Measurements from ENCODE around the gene VANGL2. TPM values are rescaled to one million over a fixed set of nuclear protein-coding genes. Genes with fewer than 3 reads are reported as not detected.

The VANGL2 gene
- total RNA-seq, 2 experiments from 2014 or later: not detected

DNA sequence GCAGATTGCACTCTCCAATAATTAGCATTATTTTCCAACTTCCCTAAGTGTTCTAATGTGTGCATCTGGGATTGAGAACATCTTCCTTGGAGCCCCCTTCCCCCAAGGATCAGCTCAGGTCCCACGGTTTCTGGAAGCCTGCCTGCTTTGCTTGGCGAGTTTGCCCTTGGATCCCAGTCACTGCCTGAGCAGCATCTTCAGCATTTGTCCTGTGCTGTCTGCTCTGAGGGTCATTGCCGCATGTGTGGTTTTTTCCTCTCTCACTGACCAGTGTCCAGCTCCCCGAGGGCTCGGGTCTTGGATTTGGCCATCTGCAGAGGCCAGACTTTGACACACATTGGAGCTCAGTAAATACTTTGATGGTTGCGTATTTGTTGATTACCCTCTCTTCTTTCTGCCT is 18.1 kb downstream of the VANGL2 start:
- CTCF ChIA-PET: no interaction called here
- Histone ChIP-seq H3K4me1 (ENCODE audit: insufficient read depth, low read length) (no peaks in the 10 kb centered on the region), H3K4me3 (ENCODE audit: low read length) (no peak overlapping the region), H3K9me3 (ENCODE audit: control insufficient read depth in 1 of 2, insufficient read depth in 1 of 2, low read length in 2 of 2) (no peaks in the 10 kb centered on the region), H3K27ac (ENCODE audit: low read depth in 1 of 2, low read length in 2 of 2) (no peak overlapping the region), H3K27me3 (ENCODE audit: control insufficient read depth in 1 of 2, insufficient read depth in 2 of 2, low read length in 2 of 2) (peaks cover 0 to 3% of the 10 kb centered on the region in 2 experiments), H3K36me3 (ENCODE audit: insufficient read depth, low read length) (no peaks in the 10 kb centered on the region)
- POLR2A ChIA-PET: interaction anchor here (0.6 kb wide), 1 partner anchor 83 kb away, joined by 3 read pairs; no protein-coding TSS in a partner anchor
- Mint-ChIP-seq H3K27ac (no peak overlapping the region), H3K36me3 (ENCODE audit: low read depth) (no peaks in the 10 kb centered on the region), H3K27me3 (no peaks in the 10 kb centered on the region), H3K9me3 (no peaks in the 10 kb centered on the region), H3K4me1 (ENCODE audit: low read depth) (no peaks in the 10 kb centered on the region), H3K4me3 (no peak overlapping the region)
- TF ChIP-seq, protein P1, sequence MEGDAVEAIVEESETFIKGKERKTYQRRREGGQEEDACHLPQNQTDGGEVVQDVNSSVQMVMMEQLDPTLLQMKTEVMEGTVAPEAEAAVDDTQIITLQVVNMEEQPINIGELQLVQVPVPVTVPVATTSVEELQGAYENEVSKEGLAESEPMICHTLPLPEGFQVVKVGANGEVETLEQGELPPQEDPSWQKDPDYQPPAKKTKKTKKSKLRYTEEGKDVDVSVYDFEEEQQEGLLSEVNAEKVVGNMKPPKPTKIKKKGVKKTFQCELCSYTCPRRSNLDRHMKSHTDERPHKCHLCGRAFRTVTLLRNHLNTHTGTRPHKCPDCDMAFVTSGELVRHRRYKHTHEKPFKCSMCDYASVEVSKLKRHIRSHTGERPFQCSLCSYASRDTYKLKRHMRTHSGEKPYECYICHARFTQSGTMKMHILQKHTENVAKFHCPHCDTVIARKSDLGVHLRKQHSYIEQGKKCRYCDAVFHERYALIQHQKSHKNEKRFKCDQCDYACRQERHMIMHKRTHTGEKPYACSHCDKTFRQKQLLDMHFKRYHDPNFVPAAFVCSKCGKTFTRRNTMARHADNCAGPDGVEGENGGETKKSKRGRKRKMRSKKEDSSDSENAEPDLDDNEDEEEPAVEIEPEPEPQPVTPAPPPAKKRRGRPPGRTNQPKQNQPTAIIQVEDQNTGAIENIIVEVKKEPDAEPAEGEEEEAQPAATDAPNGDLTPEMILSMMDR (IDR thresholded peaks at IDR 0.05): no peak
- ATAC-seq (ENCODE audit: poor library complexity): no peak
- no peak for DNase-seq
- intact Hi-C loops (cut with DNase I, micrococcal nuclease): loop anchor here in 1 of 2 experiments (10.0 kb wide), 1 partner anchor 466 kb away; the partner anchor contains the start of gene ITLN1

DNA sequence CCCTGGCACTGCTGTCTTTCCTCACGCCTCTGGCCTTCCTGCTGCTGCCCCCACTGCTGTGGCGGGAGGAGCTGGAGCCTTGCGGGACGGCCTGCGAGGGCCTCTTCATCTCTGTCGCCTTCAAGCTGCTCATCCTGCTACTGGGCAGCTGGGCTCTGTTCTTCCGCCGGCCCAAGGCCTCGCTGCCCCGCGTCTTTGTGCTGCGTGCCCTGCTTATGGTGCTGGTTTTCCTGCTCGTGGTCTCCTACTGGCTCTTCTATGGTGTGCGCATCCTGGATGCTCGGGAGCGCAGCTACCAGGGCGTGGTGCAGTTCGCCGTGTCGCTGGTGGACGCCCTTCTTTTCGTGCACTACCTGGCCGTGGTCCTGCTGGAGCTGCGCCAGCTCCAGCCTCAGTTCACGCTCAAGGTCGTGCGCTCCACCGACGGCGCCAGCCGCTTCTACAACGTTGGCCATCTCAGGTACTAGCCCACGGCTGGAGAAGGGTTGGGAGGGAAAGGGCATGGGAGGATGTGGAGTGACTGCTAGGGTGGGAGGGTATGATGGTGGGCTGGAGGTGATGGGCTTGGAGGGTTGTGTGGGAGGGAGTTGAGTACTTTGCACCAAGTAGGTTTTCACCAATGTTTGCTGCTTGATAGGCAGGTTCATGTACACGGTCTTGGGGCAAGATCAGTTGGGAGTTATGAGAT is 18.9 kb downstream of the VANGL2 start:
- ChIA-PET CTCF (no interaction called here), POLR2A (no interaction called here)
- Histone ChIP-seq H3K9me3 (ENCODE audit: control insufficient read depth in 1 of 2, insufficient read depth in 1 of 2, low read length in 2 of 2) (no peaks in the 10 kb centered on the region), H3K27me3 (ENCODE audit: control insufficient read depth in 1 of 2, insufficient read depth in 2 of 2, low read length in 2 of 2) (peaks cover 0 to 3% of the 10 kb centered on the region in 2 experiments), H3K4me3 (ENCODE audit: low read length) (no peak overlapping the region), H3K4me1 (ENCODE audit: insufficient read depth, low read length) (no peaks in the 10 kb centered on the region), H3K27ac (ENCODE audit: low read depth in 1 of 2, low read length in 2 of 2) (no peak overlapping the region), H3K36me3 (ENCODE audit: insufficient read depth, low read length) (no peaks in the 10 kb centered on the region)
- Mint-ChIP-seq H3K36me3 (ENCODE audit: low read depth) (no peaks in the 10 kb centered on the region), H3K4me1 (ENCODE audit: low read depth) (no peaks in the 10 kb centered on the region), H3K9me3 (no peaks in the 10 kb centered on the region), H3K27me3 (no peaks in the 10 kb centered on the region), H3K4me3 (no peak overlapping the region), H3K27ac (no peak overlapping the region)
- TF ChIP-seq, protein P1 (IDR thresholded peaks at IDR 0.05): no peak
- intact Hi-C loops (cut with DNase I, micrococcal nuclease): loop anchor here in 1 of 2 experiments (10.0 kb wide), 1 partner anchor 466 kb away; the partner anchor contains the start of gene ITLN1
- DNase-seq (no peak), ATAC-seq (ENCODE audit: poor library complexity) (no peak)

DNA sequence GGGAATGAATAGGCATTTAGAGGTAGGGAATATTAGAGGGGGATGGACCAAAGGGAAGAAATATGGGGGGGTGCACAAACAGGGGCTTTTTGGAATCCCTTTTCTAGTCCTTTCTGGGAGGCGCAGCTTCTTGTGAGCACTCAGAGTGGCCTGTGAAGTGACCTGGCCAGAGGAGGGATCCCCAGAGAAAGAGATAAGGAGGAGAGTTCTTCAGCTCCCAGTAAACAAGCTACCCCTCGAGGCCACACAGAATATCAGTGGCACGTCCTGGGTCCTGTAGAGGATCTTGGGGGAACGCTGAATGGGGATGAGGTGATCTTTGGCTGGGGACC is 19.4 kb downstream of the VANGL2 start:
- Histone ChIP-seq H3K9me3 (ENCODE audit: control insufficient read depth in 1 of 2, insufficient read depth in 1 of 2, low read length in 2 of 2) (no peaks in the 10 kb centered on the region), H3K27ac (ENCODE audit: low read depth in 1 of 2, low read length in 2 of 2) (no peak overlapping the region), H3K4me3 (ENCODE audit: low read length) (no peak overlapping the region), H3K4me1 (ENCODE audit: insufficient read depth, low read length) (no peaks in the 10 kb centered on the region), H3K36me3 (ENCODE audit: insufficient read depth, low read length) (no peaks in the 10 kb centered on the region), H3K27me3 (ENCODE audit: control insufficient read depth in 1 of 2, insufficient read depth in 2 of 2, low read length in 2 of 2) (peaks cover 0 to 3% of the 10 kb centered on the region in 2 experiments)
- Mint-ChIP-seq H3K36me3 (ENCODE audit: low read depth) (no peaks in the 10 kb centered on the region), H3K27me3 (no peaks in the 10 kb centered on the region), H3K4me3 (no peak overlapping the region), H3K9me3 (no peaks in the 10 kb centered on the region), H3K27ac (no peak overlapping the region), H3K4me1 (ENCODE audit: low read depth) (no peaks in the 10 kb centered on the region)
- POLR2A ChIA-PET: no interaction called here
- TF ChIP-seq, protein P1 (IDR thresholded peaks at IDR 0.05): no peak
- CTCF ChIA-PET: no interaction called here
- DNase-seq: no peak
- no peak for ATAC-seq (ENCODE audit: poor library complexity)
- intact Hi-C loops (cut with DNase I, micrococcal nuclease): loop anchor here in 1 of 2 experiments (10.0 kb wide), 1 partner anchor 465 kb away; the partner anchor contains the start of gene ITLN1
